ENCODE data around the gene ZDHHC14.

The ZDHHC14 gene

DNA sequence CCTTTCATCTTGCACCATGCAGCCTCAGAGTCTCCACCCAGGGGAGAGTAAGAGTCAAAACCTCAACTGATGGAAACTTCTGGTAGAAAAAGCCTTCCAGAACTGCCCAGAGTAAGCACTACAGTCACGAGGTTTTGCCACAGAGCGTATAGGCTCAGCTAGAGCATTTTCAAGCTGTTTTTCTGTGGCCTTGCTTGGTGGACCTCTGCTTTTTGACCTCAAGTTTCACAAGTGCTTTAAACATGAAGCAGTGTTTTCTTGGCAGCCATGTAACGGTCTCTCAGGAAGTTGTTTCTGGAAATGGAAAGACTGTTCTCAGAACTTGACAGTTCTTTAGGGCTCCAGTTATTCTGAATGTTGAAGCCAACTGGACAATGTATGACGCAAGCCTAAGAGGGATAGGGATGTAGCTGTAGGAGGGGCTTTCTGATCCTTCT lies 146.5 kb downstream of the ZDHHC14 start:
- H3K4me3 ChIP-seq (ENCODE audit: low read depth, low read length): no peak overlapping the region
- TF ChIP-seq, protein P1, sequence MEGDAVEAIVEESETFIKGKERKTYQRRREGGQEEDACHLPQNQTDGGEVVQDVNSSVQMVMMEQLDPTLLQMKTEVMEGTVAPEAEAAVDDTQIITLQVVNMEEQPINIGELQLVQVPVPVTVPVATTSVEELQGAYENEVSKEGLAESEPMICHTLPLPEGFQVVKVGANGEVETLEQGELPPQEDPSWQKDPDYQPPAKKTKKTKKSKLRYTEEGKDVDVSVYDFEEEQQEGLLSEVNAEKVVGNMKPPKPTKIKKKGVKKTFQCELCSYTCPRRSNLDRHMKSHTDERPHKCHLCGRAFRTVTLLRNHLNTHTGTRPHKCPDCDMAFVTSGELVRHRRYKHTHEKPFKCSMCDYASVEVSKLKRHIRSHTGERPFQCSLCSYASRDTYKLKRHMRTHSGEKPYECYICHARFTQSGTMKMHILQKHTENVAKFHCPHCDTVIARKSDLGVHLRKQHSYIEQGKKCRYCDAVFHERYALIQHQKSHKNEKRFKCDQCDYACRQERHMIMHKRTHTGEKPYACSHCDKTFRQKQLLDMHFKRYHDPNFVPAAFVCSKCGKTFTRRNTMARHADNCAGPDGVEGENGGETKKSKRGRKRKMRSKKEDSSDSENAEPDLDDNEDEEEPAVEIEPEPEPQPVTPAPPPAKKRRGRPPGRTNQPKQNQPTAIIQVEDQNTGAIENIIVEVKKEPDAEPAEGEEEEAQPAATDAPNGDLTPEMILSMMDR (IDR thresholded peaks at IDR 0.05; ENCODE audit: low read depth, low read length): no peak

DNA sequence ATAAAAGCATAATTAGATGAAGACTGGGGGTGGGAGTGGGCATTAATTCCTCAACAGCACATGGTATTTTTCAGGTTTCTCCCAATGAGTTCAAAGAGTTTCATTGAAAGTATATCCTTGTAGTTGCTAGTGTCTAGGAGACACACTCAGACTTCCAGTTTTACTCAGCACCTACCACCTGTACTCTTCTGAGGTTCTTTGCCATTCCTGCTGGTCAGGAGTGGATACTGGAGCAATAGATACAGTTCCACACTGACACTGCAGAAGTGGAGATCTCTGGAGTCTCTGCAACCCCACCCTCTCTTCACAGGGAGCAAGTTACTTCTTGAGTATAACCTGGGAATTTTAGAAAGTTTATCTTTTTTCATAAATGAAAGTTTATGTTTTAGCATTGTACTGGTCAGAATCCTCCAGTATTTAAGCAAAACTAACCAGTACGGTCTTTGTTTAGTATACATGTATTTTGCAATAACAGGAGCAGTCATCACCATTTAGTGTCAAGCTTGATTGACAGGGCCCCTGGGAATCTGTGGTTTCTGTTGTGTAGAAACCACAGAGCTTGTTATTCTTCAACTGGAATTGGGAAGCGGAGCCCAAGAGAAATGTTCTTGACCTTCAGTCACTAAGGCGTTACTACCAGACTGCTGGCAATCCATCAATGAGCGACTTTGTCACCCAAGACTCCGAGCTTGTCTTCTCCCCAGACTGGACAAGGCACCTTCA lies 148.1 kb downstream of the ZDHHC14 start:
- TF ChIP-seq, protein P1 (IDR thresholded peaks at IDR 0.05; ENCODE audit: low read depth, low read length): no peak
- no peak overlapping the region for H3K4me3 ChIP-seq (ENCODE audit: low read depth, low read length)

DNA sequence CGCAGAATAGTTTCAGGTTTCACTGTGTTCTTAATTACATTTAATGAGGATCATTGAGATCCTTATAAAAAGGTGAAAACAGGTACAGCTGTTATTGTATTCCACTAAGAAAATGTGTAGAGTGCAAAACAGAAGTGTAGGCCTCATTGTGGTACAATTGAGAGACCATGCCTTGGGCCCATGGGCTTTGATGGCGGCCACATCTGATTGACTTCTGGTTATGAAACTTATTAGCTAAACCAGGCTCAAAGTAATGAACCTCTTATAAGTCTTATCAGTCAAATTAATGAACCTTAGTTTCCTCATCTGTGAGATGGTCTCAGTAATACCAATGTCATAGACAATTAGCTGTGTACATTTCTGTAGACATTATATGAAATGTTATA lies 148.7 kb downstream of the ZDHHC14 start:
- H3K4me3 ChIP-seq (ENCODE audit: low read depth, low read length): no peak overlapping the region
- TF ChIP-seq, protein P1 (IDR thresholded peaks at IDR 0.05; ENCODE audit: low read depth, low read length): no peak

DNA sequence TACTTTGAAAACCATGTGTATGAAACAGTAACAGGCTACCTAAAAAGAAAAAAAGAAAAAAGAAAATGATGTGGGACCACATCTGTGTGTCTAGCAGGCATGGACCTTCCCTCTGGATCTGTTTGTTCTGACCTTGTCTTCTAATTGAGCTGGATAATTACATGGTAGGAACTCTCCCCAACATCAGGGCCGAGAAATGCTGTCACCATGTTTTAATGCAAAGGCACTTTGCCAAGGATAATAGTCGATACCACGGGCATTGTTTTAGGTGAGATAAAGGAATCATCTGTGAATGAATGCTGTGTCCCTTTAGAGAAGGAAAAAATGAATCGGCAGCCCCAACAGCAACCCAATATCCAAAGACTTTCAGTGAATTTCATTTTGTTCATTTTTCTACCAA lies 149.1 kb downstream of the ZDHHC14 start:
- TF ChIP-seq, protein P1 (IDR thresholded peaks at IDR 0.05; ENCODE audit: low read depth, low read length): no peak
- no peak overlapping the region for H3K4me3 ChIP-seq (ENCODE audit: low read depth, low read length)

DNA sequence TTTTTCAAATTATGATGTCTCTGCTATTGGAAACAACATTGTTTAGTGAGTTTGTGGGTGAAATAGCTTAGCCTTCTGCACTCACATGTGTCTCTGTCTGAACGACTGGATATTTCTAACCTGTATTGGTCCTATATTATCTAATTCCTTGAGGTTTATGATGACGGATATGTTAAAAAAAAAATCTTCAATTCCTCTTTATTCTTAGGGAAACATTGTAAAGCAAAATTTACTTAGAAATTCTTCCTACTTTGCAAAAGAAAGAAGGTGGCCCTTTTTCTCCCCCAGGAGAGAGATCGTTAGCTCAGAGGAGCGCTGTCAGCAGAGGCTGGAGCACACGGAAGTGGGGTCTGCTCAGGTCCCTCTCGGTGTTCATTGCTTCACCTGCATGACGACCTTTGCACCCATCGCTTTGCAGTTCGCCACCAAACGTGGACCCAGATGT lies 149.8 kb downstream of the ZDHHC14 start:
- no peak overlapping the region for H3K4me3 ChIP-seq (ENCODE audit: low read depth, low read length)
- TF ChIP-seq, protein P1 (IDR thresholded peaks at IDR 0.05; ENCODE audit: low read depth, low read length): no peak

DNA sequence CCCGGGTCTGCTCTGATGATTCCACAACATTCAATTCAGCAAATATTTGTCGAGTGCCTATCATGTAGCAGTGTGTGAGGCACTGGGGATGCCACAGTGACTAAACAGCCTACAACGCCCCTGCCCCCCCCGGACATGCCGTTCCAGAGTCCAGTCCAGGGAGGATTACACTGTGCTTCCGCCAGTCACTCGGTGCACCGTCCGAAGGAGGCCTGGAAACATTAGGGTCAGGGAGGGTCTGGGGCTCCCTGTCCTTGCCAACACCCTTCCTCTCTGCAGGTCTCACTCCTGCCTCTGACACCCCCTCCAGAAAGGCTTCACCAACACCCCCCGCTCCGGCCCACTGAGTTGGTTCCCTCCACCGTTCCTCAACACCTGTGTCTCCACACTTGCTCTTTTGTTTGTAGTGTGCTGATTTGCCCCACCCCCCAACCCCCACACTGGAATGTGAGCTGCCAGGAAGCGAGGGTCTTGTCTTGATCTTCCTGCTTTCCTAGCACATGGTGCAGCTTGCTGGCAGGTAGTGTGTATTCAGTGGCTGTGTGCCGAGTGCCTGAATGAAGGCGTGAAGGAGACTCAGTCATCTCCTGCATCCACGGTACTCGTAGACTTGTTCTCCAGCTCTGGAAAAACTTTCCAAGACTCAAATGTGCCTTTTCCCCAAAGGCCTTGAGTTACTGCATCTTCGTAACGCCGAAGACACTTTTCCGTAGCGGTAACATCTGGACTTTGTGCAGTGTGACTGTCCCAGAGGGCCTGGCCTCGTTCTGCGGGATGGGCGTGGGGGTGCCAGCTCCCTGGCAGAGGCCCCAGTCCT lies 150.4 kb downstream of the ZDHHC14 start:
- TF ChIP-seq, protein P1 (IDR thresholded peaks at IDR 0.05; ENCODE audit: low read depth, low read length): no peak
- H3K4me3 ChIP-seq (ENCODE audit: low read depth, low read length): no peak overlapping the region

DNA sequence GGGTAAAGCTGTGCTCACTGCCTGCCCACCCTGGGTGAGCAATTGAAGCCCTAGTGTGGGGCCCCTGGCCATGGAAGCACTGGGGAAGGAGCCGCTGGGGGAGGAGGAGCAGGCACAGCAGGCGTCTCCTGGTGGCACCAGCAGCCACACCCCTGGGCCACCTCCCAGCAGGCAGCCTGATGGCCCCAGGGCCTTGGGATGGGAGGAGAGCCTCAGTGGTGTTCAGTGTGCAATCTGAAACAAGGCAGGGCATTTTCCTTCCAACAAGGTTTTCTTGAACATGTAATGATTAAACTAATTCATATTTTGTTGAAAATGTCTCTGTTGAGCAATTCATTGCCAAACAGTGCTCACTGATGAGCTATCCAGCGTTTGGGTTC lies 151.0 kb downstream of the ZDHHC14 start:
- TF ChIP-seq, protein P1 (IDR thresholded peaks at IDR 0.05; ENCODE audit: low read depth, low read length): no peak
- no peak overlapping the region for H3K4me3 ChIP-seq (ENCODE audit: low read depth, low read length)
